DMS 273 (cell line): ENCODE results near the gene SLC25A48.
A peak's percentile ranks its signal among the peaks of the same experiment; 100 is the strongest.
"Not testable (repeated sequence)": the region's sequence is repeated elsewhere in the genome, so short reads cannot be mapped to it uniquely, and the experiment has no call there.

Experiments used
- DNase-seq: peaks from one replicate; lab custom pipeline; 2025; ENCODE audit not compliant: unreplicated experiment; lab: John Stamatoyannopoulos, UW

The SLC25A48 gene

GRCh38 chr5:135857630-135858311 is 23.3 kb downstream of the SLC25A48 start:
- no peak for DNase-seq

- not testable (repeated sequence) for DNase-seq
Measured at GRCh38 chr5:135859186-135859585, 24.7 kb downstream of the SLC25A48 start.

GRCh38 chr5:135859641-135860040 is 25.2 kb downstream of the SLC25A48 start:
- no peak for DNase-seq

GRCh38 chr5:135861641-135862040 is 27.2 kb downstream of the SLC25A48 start:
- no peak for DNase-seq

GRCh38 chr5:135862086-135862485 is 27.6 kb downstream of the SLC25A48 start:
- no peak for DNase-seq

- DNase-seq = no peak
Measured at GRCh38 chr5:135862744-135863143, 28.3 kb downstream of the SLC25A48 start.

GRCh38 chr5:135864503-135865435 is 30.3 kb downstream of the SLC25A48 start:
- no peak for DNase-seq

GRCh38 chr5:135866016-135866415 is 31.6 kb downstream of the SLC25A48 start:
- DNase-seq = no peak

GRCh38 chr5:135867599-135867998 is 33.1 kb downstream of the SLC25A48 start:
- DNase-seq = no peak

- DNase-seq = no peak
Measured at GRCh38 chr5:135868681-135869080, 34.2 kb downstream of the SLC25A48 start.

- no peak for DNase-seq
Measured at GRCh38 chr5:135869276-135869675, 34.8 kb downstream of the SLC25A48 start.

- DNase-seq = no peak
Measured at GRCh38 chr5:135869935-135870334, 35.5 kb downstream of the SLC25A48 start.

- DNase-seq = no peak
Measured at GRCh38 chr5:135871268-135871915, 36.9 kb downstream of the SLC25A48 start.

- no peak for DNase-seq
Measured at GRCh38 chr5:135873831-135874230, 39.4 kb downstream of the SLC25A48 start.

GRCh38 chr5:135874461-135874860 is 40.0 kb downstream of the SLC25A48 start:
- no peak for DNase-seq

GRCh38 chr5:135875567-135875966 is 41.1 kb downstream of the SLC25A48 start:
- DNase-seq = no peak

- no peak for DNase-seq
Measured at GRCh38 chr5:135876146-135876545, 41.7 kb downstream of the SLC25A48 start.

GRCh38 chr5:135877570-135878155 is 43.2 kb downstream of the SLC25A48 start:
- no peak for DNase-seq

GRCh38 chr5:135878156-135878620 is 43.7 kb downstream of the SLC25A48 start:
- DNase-seq = no peak

GRCh38 chr5:135879591-135879990 is 45.1 kb downstream of the SLC25A48 start:
- DNase-seq = no peak

- peak; percentile 51 for DNase-seq
Measured at GRCh38 chr5:135880278-135880677, 45.8 kb downstream of the SLC25A48 start.
